Measurements from ENCODE around the gene HBD. TPM values are rescaled to one million over a fixed set of nuclear protein-coding genes. Genes with fewer than 3 reads are reported as not detected.

Gene HBD
- total and polyA plus RNA-seq, 11 donors = 4.2 TPM; not detected in 10

DNA sequence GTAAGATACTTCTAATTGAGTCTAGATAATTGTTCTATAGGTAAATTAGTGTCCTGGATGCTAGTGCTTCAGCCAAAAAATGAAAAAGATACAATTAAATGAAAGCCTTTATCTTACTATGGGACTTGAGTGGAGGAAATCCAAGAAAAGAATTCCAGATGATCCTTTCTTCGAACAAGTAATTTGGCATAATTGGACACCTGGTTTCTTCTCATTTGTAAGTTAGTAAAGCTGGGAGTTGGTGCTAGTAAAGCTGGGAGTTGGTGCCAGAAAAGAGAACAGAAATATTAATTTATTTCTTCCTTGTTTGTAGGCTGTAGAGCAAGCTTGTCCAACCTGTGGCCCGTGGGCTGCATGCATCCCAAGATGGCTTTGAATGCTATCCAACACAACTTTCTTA is 46.1 kb downstream of the HBD start:
- Histone ChIP-seq H3K27me3 (no peaks in the 10 kb centered on the region), H3K27ac (no peak overlapping the region), H3K9me3 (peaks cover 0 to 9% (median 0%) of the 10 kb centered on the region in 12 donors), H3K4me1 (no peaks in the 10 kb centered on the region), H3K4me3 (no peak overlapping the region), H3K36me3 (no peaks in the 10 kb centered on the region)
- no peak for DNase-seq
- intact Hi-C loops (cut with DNase I) = no loop called here
- no peak for ATAC-seq
- WGBS, 4 donors = 81 to 87% (median 83%) methylated on average over 2 of the region's 2 CpGs
- TF ChIP-seq, protein P1, sequence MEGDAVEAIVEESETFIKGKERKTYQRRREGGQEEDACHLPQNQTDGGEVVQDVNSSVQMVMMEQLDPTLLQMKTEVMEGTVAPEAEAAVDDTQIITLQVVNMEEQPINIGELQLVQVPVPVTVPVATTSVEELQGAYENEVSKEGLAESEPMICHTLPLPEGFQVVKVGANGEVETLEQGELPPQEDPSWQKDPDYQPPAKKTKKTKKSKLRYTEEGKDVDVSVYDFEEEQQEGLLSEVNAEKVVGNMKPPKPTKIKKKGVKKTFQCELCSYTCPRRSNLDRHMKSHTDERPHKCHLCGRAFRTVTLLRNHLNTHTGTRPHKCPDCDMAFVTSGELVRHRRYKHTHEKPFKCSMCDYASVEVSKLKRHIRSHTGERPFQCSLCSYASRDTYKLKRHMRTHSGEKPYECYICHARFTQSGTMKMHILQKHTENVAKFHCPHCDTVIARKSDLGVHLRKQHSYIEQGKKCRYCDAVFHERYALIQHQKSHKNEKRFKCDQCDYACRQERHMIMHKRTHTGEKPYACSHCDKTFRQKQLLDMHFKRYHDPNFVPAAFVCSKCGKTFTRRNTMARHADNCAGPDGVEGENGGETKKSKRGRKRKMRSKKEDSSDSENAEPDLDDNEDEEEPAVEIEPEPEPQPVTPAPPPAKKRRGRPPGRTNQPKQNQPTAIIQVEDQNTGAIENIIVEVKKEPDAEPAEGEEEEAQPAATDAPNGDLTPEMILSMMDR (IDR thresholded peaks at IDR 0.05) = no peak
- TF ChIP-seq POLR2A (IDR thresholded peaks at IDR 0.05) = no peak

Other genes starting within 250 kb of the HBD start
- not detected for gene OR51L1, start 239.6 kb downstream of the HBD start, total RNA-seq
- not detected for gene OR51L1, start 239.6 kb downstream of the HBD start, polyA plus RNA-seq
- not detected for gene OR52J3, start 188.0 kb downstream of the HBD start, total RNA-seq
- gene OR52J3, start 188.0 kb downstream of the HBD start, polyA plus RNA-seq = not detected
- gene OR52E2, start 174.9 kb downstream of the HBD start, total RNA-seq = not detected
- gene OR52E2, start 174.9 kb downstream of the HBD start, polyA plus RNA-seq = not detected
- not detected for gene OR52E1, start 164.9 kb downstream of the HBD start, total RNA-seq
- not detected for gene OR52E1, start 164.9 kb downstream of the HBD start, polyA plus RNA-seq
- not detected for gene OR52A5, start 96.1 kb downstream of the HBD start, total RNA-seq
- not detected for gene OR52A5, start 96.1 kb downstream of the HBD start, polyA plus RNA-seq
- gene OR52A1, start 79.7 kb downstream of the HBD start, total RNA-seq = not detected
- gene OR52A1, start 79.7 kb downstream of the HBD start, polyA plus RNA-seq = not detected
- gene OR51V1, start 33.8 kb downstream of the HBD start, total RNA-seq = not detected
- gene OR51V1, start 33.8 kb downstream of the HBD start, polyA plus RNA-seq = not detected
- 1,000 to 10,000 TPM in 1 of 9 donors, 100 to 1,000 TPM in 8; 123 to 1,223 (median 316) TPM for gene HBB, start 7.4 kb downstream of the HBD start, total RNA-seq
- gene HBB, start 7.4 kb downstream of the HBD start, polyA plus RNA-seq = 10 to 100 TPM in 1 of 2 donors, 1 to 10 TPM in 1; 1.1 to 53.3 TPM
- gene HBG1, start 15.4 kb upstream of the HBD start, total RNA-seq = not detected
- not detected for gene HBG1, start 15.4 kb upstream of the HBD start, polyA plus RNA-seq
- 1 to 10 TPM in 2 of 9 donors, under 1 TPM in 1, not detected in 6; 0.72 to 2.0 (median 1.9) TPM for gene HBG2, start 20.3 kb upstream of the HBD start, total RNA-seq
- gene HBG2, start 20.3 kb upstream of the HBD start, polyA plus RNA-seq = not detected
- gene HBE1, start 35.5 kb upstream of the HBD start, total RNA-seq = not detected
- not detected for gene HBE1, start 35.5 kb upstream of the HBD start, polyA plus RNA-seq
- not detected for gene OR51B4, start 67.5 kb upstream of the HBD start, total RNA-seq
- not detected for gene OR51B4, start 67.5 kb upstream of the HBD start, polyA plus RNA-seq
- not detected for gene OR51B2, start 89.8 kb upstream of the HBD start, total RNA-seq
- gene OR51B2, start 89.8 kb upstream of the HBD start, polyA plus RNA-seq = not detected
- under 1 TPM in 1 of 9 donors, not detected in 8; 0.80 TPM for gene OR51B5, start 109.0 kb upstream of the HBD start, total RNA-seq
- under 1 TPM in 1 of 2 donors, not detected in 1; 0.11 TPM for gene OR51B5, start 109.0 kb upstream of the HBD start, polyA plus RNA-seq
- not detected for gene OR51B6, start 117.0 kb upstream of the HBD start, total RNA-seq
- gene OR51B6, start 117.0 kb upstream of the HBD start, polyA plus RNA-seq = not detected
- not detected for gene OR51M1, start 149.3 kb upstream of the HBD start, total RNA-seq
- not detected for gene OR51M1, start 149.3 kb upstream of the HBD start, polyA plus RNA-seq
- gene OR51Q1, start 187.6 kb upstream of the HBD start, total RNA-seq = not detected
- not detected for gene OR51Q1, start 187.6 kb upstream of the HBD start, polyA plus RNA-seq
- not detected for gene OR51I1, start 207.0 kb upstream of the HBD start, total RNA-seq
- gene OR51I1, start 207.0 kb upstream of the HBD start, polyA plus RNA-seq = not detected
- not detected for gene OR51I2, start 214.8 kb upstream of the HBD start, total RNA-seq
- not detected for gene OR51I2, start 214.8 kb upstream of the HBD start, polyA plus RNA-seq

Data from heart left ventricle (tissue), 16 donors.